Right cardiac atrium (tissue), 5 donors: ENCODE measurements around the gene ATXN1. TPM values are rescaled to one million over a fixed set of nuclear protein-coding genes. Genes with fewer than 3 reads are reported as not detected.
A peak's percentile ranks its signal among the peaks of the same experiment; 100 is the strongest.
"Not testable (repeated sequence)": the region's sequence is repeated elsewhere in the genome, so short reads cannot be mapped to it uniquely, and the experiment has no call there.

Experiments used
- ATAC-seq, 2 donors: fragments of 200-7000 bp; cut with Tn5 transposase; one replicate each; pipeline versions ENCODE4 v1.8.0 to v1.9.1; 2020; ENCODE audit warnings: moderate library complexity in 2 of 2, mild to moderate bottlenecking in 1 of 2
- DNase-seq, 3 donors: peaks; one replicate each; pipeline ENCODE4 v3.0.0-alpha.2; 2020
- H3K27ac ChIP-seq: one replicate; pipeline ENCODE4 v1.5.1; 2013; ENCODE audit warnings: mild to moderate bottlenecking, low read length, control low read depth, moderate library complexity
- H3K27me3 ChIP-seq: one replicate; pipeline ENCODE4 v1.6.1; 2013; ENCODE audit not compliant: control insufficient read depth, insufficient read depth
- H3K4me1 ChIP-seq: one replicate; pipeline ENCODE4 v1.6.1; 2013; ENCODE audit warnings: low read length; ENCODE audit not compliant: control insufficient read depth, insufficient read depth
- H3K4me3 ChIP-seq: one replicate; pipeline ENCODE4 v1.5.1; 2013; ENCODE audit warnings: low read length, control low read depth
- H3K9me3 ChIP-seq: one replicate; pipeline ENCODE4 v1.6.1; 2013; ENCODE audit warnings: low read length; ENCODE audit not compliant: control insufficient read depth
- WGBS: extraction: QIAGEN DNeasy Blood & Tissue Kit; methylation state at CpG from one replicate; pipeline ENCODE4 v1.1.7; 2013; 5-methylcytosine and 5-hydroxymethylcytosine counted together
- intact Hi-C, 4 donors: fragments of 100-400 bp; cut with DNase I; formaldehyde crosslinking; loops; one replicate each; pipeline versions ENCODE4 v1.11.0 to v1.14.0; 2022 to 2023
- polyA plus RNA-seq: library from polyadenylated mRNA; stranded (reverse); fragments of 200-250 nt; gene quantifications from one replicate; pipeline ENCODE4 v1.2.3, GENCODE V29; 2013
- total RNA-seq, 4 donors: library from RNA; stranded (reverse); fragmentation: NEBNext Ultra II Directional; extraction: Animal tissue kit (Norgen Biotek cat#: 25700); gene quantifications; one replicate each; pipeline ENCODE4 v1.2.1, GENCODE V29; 2021
- donor health status: healthy with polysubstance abuse.
- donor health status: DM: no; HTN: yes; CAD: no.
- donor health status: DM: no; HTN: no; CAD: no.
- donor health status: DM: no; HTN: yes; CAD: no; lungs with severe emphysema.
- donor health status: DM: yes; HTN: yes; CAD: no.

The ATXN1 gene
- total and polyA plus RNA-seq, 5 donors: 11.8 to 50.7 (median 47.6) TPM

GRCh38 chr6:16413399-16413798, 347.9 kb downstream of the ATXN1 start:
- ATAC-seq: no peak
- no peak for DNase-seq
- H3K4me1 ChIP-seq: peaks cover 2% of the 10 kb centered on the region
- no peaks in the 10 kb centered on the region for H3K9me3 ChIP-seq
- intact Hi-C loops: loop anchor here in 1 of 4 donors (10.0 kb wide), 1 partner anchor 351 kb away; the partner anchor contains the start of gene ATXN1
- WGBS: 75% methylated on average over 4 of the region's 4 CpGs
- no peak overlapping the region for H3K4me3 ChIP-seq
- no peak overlapping the region for H3K27ac ChIP-seq
- H3K27me3 ChIP-seq: no peaks in the 10 kb centered on the region

GRCh38 chr6:16412982-16413381, 348.3 kb downstream of the ATXN1 start:
- 69% methylated on average over 3 of the region's 3 CpGs for WGBS
- no peak overlapping the region for H3K4me3 ChIP-seq
- intact Hi-C loops: loop anchor here in 1 of 4 donors (10.0 kb wide), 1 partner anchor 352 kb away; the partner anchor contains the start of gene ATXN1
- H3K9me3 ChIP-seq: no peaks in the 10 kb centered on the region
- H3K27ac ChIP-seq: no peak overlapping the region
- peaks cover 2% of the 10 kb centered on the region for H3K4me1 ChIP-seq
- DNase-seq (no peak), ATAC-seq (no peak)
- H3K27me3 ChIP-seq: no peaks in the 10 kb centered on the region

- Histone ChIP-seq H3K27me3 (no peaks in the 10 kb centered on the region), H3K9me3 (no peaks in the 10 kb centered on the region), H3K4me3 (no peak overlapping the region), H3K4me1 (peaks cover 2% of the 10 kb centered on the region), H3K27ac (no peak overlapping the region)
- ATAC-seq (no peak), DNase-seq (no peak)
- 75% methylated on average over 4 of the region's 4 CpGs for WGBS
- intact Hi-C loops: loop anchor here in 1 of 4 donors (10.0 kb wide), 1 partner anchor 353 kb away; the partner anchor contains the start of gene ATXN1
Observed at GRCh38 chr6:16412171-16412570, 349.1 kb downstream of the ATXN1 start.

- WGBS: 46% methylated on average over 19 of the region's 19 CpGs
Observed at GRCh38 chr6:16409531-16410441, 351.5 kb downstream of the ATXN1 start.

GRCh38 chr6:16408766-16409165, 352.5 kb downstream of the ATXN1 start:
- ATAC-seq (no peak), DNase-seq (no peak)
- H3K4me1 ChIP-seq: no peaks in the 10 kb centered on the region
- no peak overlapping the region for H3K27ac ChIP-seq
- H3K9me3 ChIP-seq: no peaks in the 10 kb centered on the region
- H3K4me3 ChIP-seq: no peak overlapping the region
- 95% methylated on average over 3 of the region's 3 CpGs for WGBS
- H3K27me3 ChIP-seq: no peaks in the 10 kb centered on the region
- intact Hi-C loops: loop anchor here (2.0 to 10.0 kb wide), 3 partner anchors 74 to 76 kb away; no protein-coding TSS in a partner anchor

More at GRCh38 chr6:16409531-16410441, 351.5 kb downstream of the ATXN1 start:
- intact Hi-C loops: loop anchor here (2.0 to 10.0 kb wide), 4 partner anchors 75 to 355 kb away; partner anchors contain the start of gene ATXN1 (in 1 of the 4)
- DNase-seq: peak; percentile 45 to 80 (median 78)
- no peak overlapping the region for H3K4me3 ChIP-seq
- H3K27ac ChIP-seq: no peak overlapping the region
- H3K9me3 ChIP-seq: no peaks in the 10 kb centered on the region
- no peaks in the 10 kb centered on the region for H3K27me3 ChIP-seq
- peak; percentile 48 to 70 for ATAC-seq
- H3K4me1 ChIP-seq: peaks cover 2% of the 10 kb centered on the region

GRCh38 chr6:16406966-16407365, 354.3 kb downstream of the ATXN1 start:
- H3K4me3 ChIP-seq: no peak overlapping the region
- ATAC-seq (no peak), DNase-seq (no peak)
- H3K27me3 ChIP-seq: no peaks in the 10 kb centered on the region
- 76% methylated on average over 2 of the region's 2 CpGs for WGBS
- intact Hi-C loops: loop anchor here in 2 of 4 donors (5.0 to 10.0 kb wide), 2 partner anchors 72 to 75 kb away; no protein-coding TSS in a partner anchor
- no peak overlapping the region for H3K27ac ChIP-seq
- no peaks in the 10 kb centered on the region for H3K4me1 ChIP-seq
- no peaks in the 10 kb centered on the region for H3K9me3 ChIP-seq

GRCh38 chr6:16406538-16406937, 354.7 kb downstream of the ATXN1 start:
- intact Hi-C loops: loop anchor here in 2 of 4 donors (5.0 to 10.0 kb wide), 2 partner anchors 72 to 74 kb away; no protein-coding TSS in a partner anchor
- H3K27ac ChIP-seq: not testable (repeated sequence)

GRCh38 chr6:16405375-16405774, 355.9 kb downstream of the ATXN1 start:
- no peak overlapping the region for H3K27ac ChIP-seq
- intact Hi-C loops: loop anchor here in 2 of 4 donors (5.0 to 10.0 kb wide), 2 partner anchors 71 to 73 kb away; no protein-coding TSS in a partner anchor

More at GRCh38 chr6:16406538-16406937, 354.7 kb downstream of the ATXN1 start:
- H3K4me1 ChIP-seq, H3K9me3 ChIP-seq, H3K27me3 ChIP-seq, DNase-seq, ATAC-seq, H3K4me3 ChIP-seq: not testable (repeated sequence)
- WGBS: 79% methylated on average over 4 of the region's 4 CpGs

GRCh38 chr6:16404456-16404855, 356.8 kb downstream of the ATXN1 start:
- 86% methylated on average over 15 of the region's 15 CpGs for WGBS
- Histone ChIP-seq H3K4me1 (peaks cover 5% of the 10 kb centered on the region), H3K4me3 (no peak overlapping the region), H3K27me3 (no peaks in the 10 kb centered on the region), H3K9me3 (no peaks in the 10 kb centered on the region), H3K27ac (no peak overlapping the region)
- ATAC-seq: no peak
- intact Hi-C loops: loop anchor here in 1 of 4 donors (10.0 kb wide), 1 partner anchor 70 kb away; no protein-coding TSS in a partner anchor
- DNase-seq: no peak

More at GRCh38 chr6:16405375-16405774, 355.9 kb downstream of the ATXN1 start:
- H3K27me3 ChIP-seq: no peaks in the 10 kb centered on the region
- no peak for DNase-seq
- no peaks in the 10 kb centered on the region for H3K9me3 ChIP-seq
- H3K4me1 ChIP-seq: no peaks in the 10 kb centered on the region
- ATAC-seq: no peak
- 90% methylated on average over 4 of the region's 4 CpGs for WGBS
- H3K4me3 ChIP-seq: no peak overlapping the region

- WGBS: 68% methylated on average over 3 of the region's 3 CpGs
- no peak overlapping the region for H3K4me3 ChIP-seq
- H3K27ac ChIP-seq: no peak overlapping the region
- no peaks in the 10 kb centered on the region for H3K9me3 ChIP-seq
- DNase-seq (no peak), ATAC-seq (no peak)
- H3K4me1 ChIP-seq: peaks cover 6% of the 10 kb centered on the region
- intact Hi-C loops: loop anchor here in 1 of 4 donors (10.0 kb wide), 1 partner anchor 69 kb away; no protein-coding TSS in a partner anchor
- H3K27me3 ChIP-seq: no peaks in the 10 kb centered on the region
Observed at GRCh38 chr6:16403831-16404230, 357.4 kb downstream of the ATXN1 start.

- intact Hi-C loops: loop anchor here in 1 of 4 donors (10.0 kb wide), 1 partner anchor 68 kb away; no protein-coding TSS in a partner anchor
- no peak overlapping the region for H3K27ac ChIP-seq
- H3K4me3 ChIP-seq: no peak overlapping the region
- no peaks in the 10 kb centered on the region for H3K27me3 ChIP-seq
- H3K4me1 ChIP-seq: peaks cover 6% of the 10 kb centered on the region
- DNase-seq (peak in 1 of 3 donors; percentile 48), ATAC-seq (peak in 1 of 2 donors; percentile 57)
- H3K9me3 ChIP-seq: no peaks in the 10 kb centered on the region
- WGBS: 40% methylated on average over 2 of the region's 2 CpGs
Observed at GRCh38 chr6:16402581-16402900, 358.7 kb downstream of the ATXN1 start.
